ENCODE results near the gene MEIOB.
"Not testable (repeated sequence)": the region's sequence is repeated elsewhere in the genome, so short reads cannot be mapped to it uniquely, and the experiment has no call there.

The MEIOB gene

GRCh38 chr16:1906055-1906845, 34.3 kb upstream of the MEIOB start:
- DNase-seq, result no peak

- no peak for DNase-seq
Measured at GRCh38 chr16:1903845-1904840, 32.2 kb upstream of the MEIOB start.

- DNase-seq, result no peak
Measured at GRCh38 chr16:1903220-1903574, 31.2 kb upstream of the MEIOB start.

- no peak for DNase-seq
Measured at GRCh38 chr16:1902547-1903219, 30.7 kb upstream of the MEIOB start.

GRCh38 chr16:1900452-1900774, 28.4 kb upstream of the MEIOB start:
- DNase-seq, result no peak

- no peak for DNase-seq
Measured at GRCh38 chr16:1899641-1900451, 27.9 kb upstream of the MEIOB start.

GRCh38 chr16:1897692-1898091, 25.7 kb upstream of the MEIOB start:
- DNase-seq, result not testable (repeated sequence)

GRCh38 chr16:1895949-1896675, 24.1 kb upstream of the MEIOB start:
- DNase-seq, result no peak

- no peak for DNase-seq
Measured at GRCh38 chr16:1895068-1895467, 23.1 kb upstream of the MEIOB start.

- no peak for DNase-seq
Measured at GRCh38 chr16:1890708-1891050, 18.7 kb upstream of the MEIOB start.

- DNase-seq, result no peak
Measured at GRCh38 chr16:1890024-1890707, 18.2 kb upstream of the MEIOB start.

GRCh38 chr16:1887711-1888354, 15.9 kb upstream of the MEIOB start:
- DNase-seq, result peak; percentile 46

GRCh38 chr16:1884889-1885288, 12.9 kb upstream of the MEIOB start:
- peak; percentile 45 for DNase-seq

GRCh38 chr16:1884155-1884760, 12.3 kb upstream of the MEIOB start:
- peak; percentile 8 for DNase-seq

- DNase-seq, result peak; percentile 24
Measured at GRCh38 chr16:1881172-1881571, 9.2 kb upstream of the MEIOB start.

GRCh38 chr16:1879477-1879876, 7.5 kb upstream of the MEIOB start:
- no peak for DNase-seq

GRCh38 chr16:1878256-1878655, 6.3 kb upstream of the MEIOB start:
- DNase-seq, result no peak

- peak; percentile 30 for DNase-seq
Measured at GRCh38 chr16:1877804-1878203, 5.8 kb upstream of the MEIOB start.

- DNase-seq, result peak; percentile 44
Measured at GRCh38 chr16:1877089-1877488, 5.1 kb upstream of the MEIOB start.

- no peak for DNase-seq
Measured at GRCh38 chr16:1876468-1876867, 4.5 kb upstream of the MEIOB start.
